GM18951 (cell line): ENCODE measurements around the gene C1orf35.

Experiments used
- POLR2A ChIP-seq: IDR thresholded peaks from 4 replicates; pipeline ENCODE4 v1.6.1; 2011; ENCODE audit warnings: mild to moderate bottlenecking; ENCODE audit not compliant: insufficient read length, insufficient read depth; ENCODE audit errors: extremely low read depth
- in situ Hi-C: fragments of 300-500 bp; cut with MboI; formaldehyde crosslinking; loops from one replicate; pipeline ENCODE4 v1.12.0; 2022; ENCODE audit warnings: low sequenced_read_pairs, mixed read lengths, inconsistent platforms; ENCODE audit not compliant: unreplicated experiment

The C1orf35 gene

DNA sequence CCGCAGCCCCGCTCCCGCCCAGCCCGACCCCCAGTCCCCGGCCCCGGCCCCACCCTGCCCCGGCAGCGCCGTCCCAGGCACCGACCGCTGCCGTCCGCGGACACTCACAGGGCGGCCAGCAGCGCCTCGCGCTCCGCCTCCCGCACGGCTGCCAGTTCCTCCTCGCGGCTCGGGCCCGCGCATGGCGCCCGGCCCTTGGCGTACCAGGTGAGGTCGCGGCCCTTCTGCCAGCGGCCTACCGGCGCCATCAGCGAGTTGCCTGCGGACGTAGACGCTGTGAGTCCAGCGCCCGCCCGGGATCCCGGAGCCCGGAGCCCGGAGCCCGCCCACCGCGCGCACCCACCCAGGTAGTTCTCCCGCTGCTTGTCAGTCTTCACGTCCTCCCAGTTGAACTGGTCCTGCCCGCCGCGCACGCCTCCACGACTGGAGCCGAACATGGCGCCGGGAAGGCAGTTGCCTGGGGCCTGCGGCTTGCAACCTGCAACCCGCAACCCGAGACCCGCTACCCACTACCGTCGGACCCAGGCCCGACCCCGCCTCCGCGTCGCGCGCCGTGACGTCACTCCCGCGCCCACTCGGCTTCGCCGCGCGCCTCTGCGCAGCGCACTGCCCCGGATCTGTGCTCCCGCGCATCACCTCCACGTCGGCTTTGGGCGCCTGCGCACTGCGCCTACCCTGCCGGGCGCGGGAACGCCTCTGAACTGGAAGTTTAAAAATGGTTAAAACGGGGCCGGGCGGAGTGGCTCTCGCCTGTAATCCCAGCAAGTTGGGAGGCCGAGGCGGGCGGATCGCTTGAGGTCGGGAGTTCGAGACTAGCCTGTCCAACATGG lies at the start of gene C1orf35:
TSS of gene C1orf35 (minus strand) at position 535 of the 830 bp plus-strand sequence. CDS start at position 437, 98 bp downstream.
- TF ChIP-seq POLR2A: peak; percentile 62
- in situ Hi-C loops: no loop called here

DNA sequence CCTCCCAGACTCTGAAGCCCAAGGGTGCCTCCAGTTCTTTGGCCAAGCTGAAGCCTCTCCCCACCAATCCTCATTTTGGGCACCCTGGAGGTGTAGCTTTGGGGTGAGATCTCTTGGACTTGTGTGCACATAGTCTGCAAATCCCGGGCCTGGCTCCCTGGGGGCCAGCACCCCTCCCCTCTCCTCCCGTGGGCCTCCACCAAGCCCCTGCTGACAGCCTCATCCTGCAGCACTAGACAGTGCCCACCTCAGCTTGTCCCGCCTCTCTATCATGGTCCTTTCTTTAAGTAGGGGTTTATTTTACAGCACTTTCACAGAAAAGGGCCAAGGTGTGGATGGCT lies 49.8 kb upstream of the C1orf35 start:
- in situ Hi-C loops: no loop called here
- no peak for TF ChIP-seq POLR2A

- in situ Hi-C loops: no loop called here
- no peak for TF ChIP-seq POLR2A
These were observed 49.2 kb upstream of the C1orf35 start for GRCh38 chr1:228152097-228152917.

DNA sequence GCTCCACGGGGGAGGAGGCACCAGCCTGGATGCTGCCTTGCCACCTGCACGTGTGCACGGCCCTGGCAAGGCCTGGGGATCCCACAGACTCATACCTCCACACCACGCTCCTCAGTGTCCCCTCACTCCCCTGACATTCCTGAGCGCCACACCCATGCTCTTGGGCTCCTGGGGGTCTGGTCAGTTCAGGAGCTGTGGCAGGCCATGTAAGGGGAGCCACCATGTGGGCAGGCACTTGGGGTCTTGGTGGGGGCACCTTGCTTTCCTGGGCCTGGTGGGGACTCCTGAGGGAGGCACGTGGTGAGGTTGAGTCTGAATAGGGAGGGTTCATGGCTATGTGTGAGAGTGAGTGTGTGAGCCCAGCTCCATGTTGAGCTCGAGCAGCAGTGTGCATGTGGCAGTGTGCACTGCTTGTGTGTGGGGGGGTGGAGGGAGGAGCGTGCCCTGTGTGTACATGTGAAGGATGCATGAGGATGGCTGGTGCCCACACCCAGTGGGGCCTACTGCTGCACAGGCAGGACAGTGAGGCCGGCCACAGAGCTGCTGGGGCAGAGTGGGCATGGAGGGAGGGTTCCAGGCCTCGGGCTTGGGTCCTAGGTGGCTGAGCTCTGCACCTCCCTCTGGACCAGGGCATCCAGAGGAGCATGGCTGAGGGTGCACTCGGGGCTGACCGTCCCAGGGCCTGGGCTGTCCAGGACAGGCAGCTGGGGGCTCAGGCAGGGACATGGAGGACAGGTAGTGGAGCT lies 48.2 kb upstream of the C1orf35 start:
- no peak for TF ChIP-seq POLR2A
- in situ Hi-C loops: no loop called here

- TF ChIP-seq POLR2A: no peak
- in situ Hi-C loops: no loop called here
These were observed 47.5 kb upstream of the C1orf35 start for GRCh38 chr1:228150461-228151179.

DNA sequence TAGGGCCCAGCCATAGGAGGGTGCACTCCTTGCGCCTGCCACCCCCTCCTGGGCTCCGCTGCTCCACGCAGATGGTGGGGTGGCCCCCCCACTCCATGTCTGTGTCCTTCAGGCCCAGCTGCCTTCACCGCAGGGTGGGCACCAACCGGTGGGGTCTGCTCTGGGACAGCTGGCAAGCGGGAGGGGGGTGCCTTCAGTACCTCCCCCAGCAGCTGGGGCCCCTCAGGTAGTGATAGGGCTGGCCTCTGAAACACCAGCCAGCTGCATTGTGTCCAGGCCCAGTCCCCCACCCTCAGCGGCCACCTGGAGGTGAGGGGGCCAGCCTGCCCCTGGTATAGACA lies 47.0 kb upstream of the C1orf35 start:
- no peak for TF ChIP-seq POLR2A
- in situ Hi-C loops: no loop called here

DNA sequence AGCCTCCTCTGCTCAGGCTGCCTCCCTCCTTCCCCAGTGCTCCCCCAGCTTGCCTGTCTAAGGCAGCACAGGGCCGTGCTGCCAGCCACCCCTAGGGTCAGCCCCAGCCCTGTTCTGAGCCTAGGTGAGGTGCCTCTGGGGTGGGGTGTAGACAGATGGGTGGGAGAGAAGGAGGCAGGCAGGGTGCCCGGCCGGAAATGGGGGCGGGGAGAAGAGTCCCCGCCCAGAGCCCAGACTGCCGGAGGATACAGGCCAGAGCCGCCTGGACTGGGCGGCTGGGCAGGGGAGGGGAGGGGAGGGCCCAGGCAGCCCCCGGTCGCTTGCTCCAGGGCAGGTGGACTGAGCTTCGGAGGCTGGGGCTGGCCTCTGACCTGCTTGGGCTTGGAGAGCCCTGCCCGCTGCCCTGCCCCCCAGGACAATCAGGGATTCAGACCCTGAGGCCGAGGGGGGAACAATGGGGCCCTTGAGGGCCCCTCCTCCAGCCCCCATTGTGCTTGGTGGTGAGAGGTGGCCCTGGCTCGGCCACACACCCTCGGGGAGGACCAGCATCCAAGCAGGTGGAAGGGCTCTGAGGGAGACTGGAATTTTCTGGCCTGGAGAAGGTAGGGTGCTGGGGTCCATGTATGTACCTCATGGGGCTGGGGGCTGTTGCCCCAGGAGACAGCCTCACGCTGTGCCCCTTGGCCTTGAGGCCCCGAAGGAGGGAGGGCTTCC lies 46.4 kb upstream of the C1orf35 start, which contains the start of gene GJC2:
TSS of gene GJC2 (plus strand) at position 525 of the 714 bp plus-strand sequence. CDS start 7,829 bp downstream, outside the sequence.
- TF ChIP-seq POLR2A: no peak
- in situ Hi-C loops: no loop called here

GRCh38 chr1:228148935-228149405 lies 45.8 kb upstream of the C1orf35 start:
- no peak for TF ChIP-seq POLR2A
- in situ Hi-C loops: no loop called here

DNA sequence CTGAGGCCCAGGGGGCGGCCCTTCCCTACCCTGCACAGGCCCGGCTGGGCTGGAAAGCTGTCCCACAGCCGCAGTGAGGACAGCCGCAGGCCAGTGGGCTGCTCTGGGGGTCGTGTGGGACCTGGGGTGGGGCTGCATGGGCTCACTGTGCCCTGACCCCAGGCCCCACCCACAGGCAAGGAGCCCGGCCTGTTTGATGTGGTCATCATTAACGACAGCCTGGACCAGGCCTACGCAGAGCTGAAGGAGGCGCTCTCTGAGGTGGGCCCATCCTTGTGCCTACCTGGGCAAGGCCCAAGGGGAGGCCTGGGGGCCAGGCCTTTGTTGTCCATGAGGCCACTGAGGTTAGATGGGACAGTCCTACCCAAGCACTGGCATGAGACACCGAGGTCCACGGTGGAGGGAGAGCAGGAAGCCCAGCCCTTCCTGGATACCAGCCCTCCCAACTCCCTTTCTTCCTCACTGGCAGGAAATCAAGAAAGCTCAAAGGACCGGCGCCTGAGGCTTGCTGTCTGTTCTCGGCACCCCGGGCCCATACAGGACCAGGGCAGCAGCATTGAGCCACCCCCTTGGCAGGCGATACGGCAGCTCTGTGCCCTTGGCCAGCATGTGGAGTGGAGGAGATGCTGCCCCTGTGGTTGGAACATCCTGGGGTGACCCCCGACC lies 45.2 kb upstream of the C1orf35 start:
- no peak for TF ChIP-seq POLR2A
- in situ Hi-C loops: no loop called here

DNA sequence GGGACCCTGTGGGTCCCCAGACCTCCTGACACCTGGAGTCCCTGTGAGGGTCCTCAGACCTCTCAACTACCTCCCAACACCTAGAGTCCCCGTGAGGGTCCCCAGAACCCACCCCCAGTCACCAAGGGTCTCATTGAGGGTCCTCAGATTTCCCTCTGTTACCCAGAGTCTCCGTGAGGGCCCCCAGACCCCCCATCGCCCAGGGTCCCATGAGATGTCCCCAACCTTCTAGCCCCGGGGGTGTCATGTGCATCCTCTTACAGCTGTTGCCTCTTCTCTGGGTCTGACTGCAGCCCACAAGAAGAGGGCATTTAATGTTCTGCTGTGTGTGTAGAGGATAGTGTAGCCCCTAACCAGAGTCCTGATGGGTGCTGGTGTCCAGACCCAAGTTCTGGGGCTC lies 44.6 kb upstream of the C1orf35 start:
- in situ Hi-C loops: no loop called here
- TF ChIP-seq POLR2A: no peak

DNA sequence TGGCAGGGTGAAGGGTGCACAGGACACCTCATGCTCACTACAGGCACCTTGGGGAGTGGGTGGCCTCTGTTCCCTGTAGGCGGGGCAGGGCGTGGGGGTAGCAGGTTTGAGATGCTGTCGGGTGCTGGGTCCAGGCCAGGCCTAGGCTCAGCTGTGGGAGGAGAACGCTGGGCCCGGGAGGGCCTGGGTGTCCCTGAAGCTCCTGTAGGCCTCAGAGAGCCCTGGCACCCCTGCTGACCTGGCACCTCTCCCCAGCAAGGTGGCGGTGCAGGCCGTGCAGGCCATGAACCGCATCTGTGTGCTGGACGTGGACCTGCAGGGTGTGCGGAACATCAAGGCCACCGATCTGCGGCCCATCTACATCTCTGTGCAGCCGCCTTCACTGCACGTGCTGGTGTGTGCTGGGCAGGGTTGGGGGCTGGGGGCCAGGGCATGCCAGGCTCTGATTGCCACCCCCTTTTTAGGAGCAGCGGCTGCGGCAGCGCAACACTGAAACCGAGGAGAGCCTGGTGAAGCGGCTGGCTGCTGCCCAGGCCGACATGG lies 44.1 kb upstream of the C1orf35 start:
- in situ Hi-C loops: no loop called here
- TF ChIP-seq POLR2A: no peak
